MG63 (cell line): ENCODE measurements around the gene C19orf67. TPM values are rescaled to one million over a fixed set of nuclear protein-coding genes. Genes with fewer than 3 reads are reported as not detected.
A peak's percentile ranks its signal among the peaks of the same experiment; 100 is the strongest.

ENCODE experiments used
- DNase-seq: peaks from one replicate; pipeline ENCODE4 v3.0.0-alpha.2; 2020
- H3K27me3 ChIP-seq: fragments of 250-450 bp; sonication (Bioruptor Pico); 2 replicates; pipeline ENCODE4 v1.5.1; 2020; ENCODE audit warnings: mild to moderate bottlenecking, moderate library complexity
- H3K36me3 ChIP-seq: fragments of 250-450 bp; sonication (Bioruptor Pico); 2 replicates; pipeline ENCODE4 v1.5.1; 2020; ENCODE audit warnings: mild to moderate bottlenecking, moderate library complexity
- H3K4me3 ChIP-seq: fragments of 250-450 bp; sonication (Bioruptor Pico); 2 replicates; pipeline ENCODE4 v1.5.1; 2020; ENCODE audit warnings: mild to moderate bottlenecking, moderate library complexity
- H3K9me3 ChIP-seq: fragments of 250-450 bp; sonication (Bioruptor Pico); 2 replicates; pipeline ENCODE4 v1.5.1; 2020; ENCODE audit warnings: mild to moderate bottlenecking, moderate library complexity
- total RNA-seq: library from RNA; depleted of rRNA; stranded (reverse); fragments of >200 nt; shearing (Covaris generic); gene quantifications from 2 replicates; pipeline ENCODE4 v1.2.3, GENCODE V29; 2014; ENCODE audit warnings: low replicate concordance; rRNA removed

Gene C19orf67
- total RNA-seq, result not detected in 2 replicates

- H3K4me3 ChIP-seq, result no peak within 1 kb of the TSS
- peaks cover 24% of the 10 kb centered on the region for H3K36me3 ChIP-seq
- DNase-seq, result no peak
- H3K27me3 ChIP-seq, result no peaks in the 10 kb centered on the region
- H3K9me3 ChIP-seq, result no peaks in the 10 kb centered on the region
These were observed at the start of gene C19orf67 for GRCh38 chr19:14085309-14085995. C19orf67 (minus strand) TSS chr19:14085783; CDS start chr19:14085627, 156 bp downstream.

DNA sequence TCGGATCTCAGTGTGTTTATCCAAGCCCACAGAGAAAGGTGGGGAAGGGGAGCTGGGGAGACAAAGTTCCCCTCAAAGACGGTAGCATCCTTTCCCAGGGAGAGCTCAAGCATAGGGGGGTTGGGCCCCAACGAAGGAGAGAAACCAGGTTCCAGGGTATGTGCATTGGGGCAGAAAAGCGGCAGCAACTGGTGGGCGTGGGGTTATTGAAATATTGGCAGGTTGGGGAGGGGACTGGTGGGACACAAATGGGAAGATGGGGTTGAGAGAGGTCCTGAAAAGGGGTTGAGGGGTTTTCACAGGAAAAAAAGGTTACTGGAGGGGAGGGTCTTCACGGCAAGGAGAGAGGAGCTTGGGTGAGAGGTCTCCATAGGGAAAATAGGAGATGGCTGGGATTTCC, 49.8 kb upstream of the C19orf67 start:
- Histone ChIP-seq H3K27me3 (no peaks in the 10 kb centered on the region), H3K36me3 (peaks cover 17% of the 10 kb centered on the region), H3K4me3 (peak overlapping the region; percentile 91), H3K9me3 (no peaks in the 10 kb centered on the region)
- no peak for DNase-seq

- DNase-seq, result no peak
- Histone ChIP-seq H3K36me3 (peaks cover 43% of the 10 kb centered on the region), H3K27me3 (no peaks in the 10 kb centered on the region), H3K9me3 (no peaks in the 10 kb centered on the region), H3K4me3 (no peak overlapping the region)
These were observed 42.4 kb upstream of the C19orf67 start for GRCh38 chr19:14127929-14128509.

GRCh38 chr19:14127176-14127575, 41.6 kb upstream of the C19orf67 start:
- no peaks in the 10 kb centered on the region for H3K9me3 ChIP-seq
- peaks cover 41% of the 10 kb centered on the region for H3K36me3 ChIP-seq
- no peaks in the 10 kb centered on the region for H3K27me3 ChIP-seq
- DNase-seq, result no peak
- no peak overlapping the region for H3K4me3 ChIP-seq

GRCh38 chr19:14122924-14123323, 37.3 kb upstream of the C19orf67 start:
- Histone ChIP-seq H3K9me3 (no peaks in the 10 kb centered on the region), H3K27me3 (no peaks in the 10 kb centered on the region), H3K36me3 (peaks cover 32% of the 10 kb centered on the region), H3K4me3 (no peak overlapping the region)
- no peak for DNase-seq

DNA sequence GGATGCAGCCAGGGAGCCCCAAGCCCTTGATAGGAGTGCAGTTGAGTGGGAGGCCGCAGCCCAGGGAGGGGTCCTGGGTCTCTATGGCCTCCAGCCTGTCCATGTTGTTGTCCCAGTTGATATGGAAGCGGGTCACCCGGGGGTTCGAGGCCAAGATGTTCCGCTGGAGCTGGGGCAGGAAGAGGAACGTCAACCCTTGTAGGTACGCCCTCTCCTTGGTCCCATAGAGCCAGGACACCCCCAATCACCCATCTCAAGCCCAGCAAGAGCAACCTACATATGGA, 34.9 kb upstream of the C19orf67 start:
- no peak for DNase-seq
- Histone ChIP-seq H3K4me3 (no peak overlapping the region), H3K36me3 (peaks cover 19% of the 10 kb centered on the region), H3K9me3 (no peaks in the 10 kb centered on the region), H3K27me3 (no peaks in the 10 kb centered on the region)

- Histone ChIP-seq H3K27me3 (no peaks in the 10 kb centered on the region), H3K4me3 (no peak overlapping the region), H3K9me3 (no peaks in the 10 kb centered on the region), H3K36me3 (peaks cover 14% of the 10 kb centered on the region)
- DNase-seq, result no peak
These were observed 34.3 kb upstream of the C19orf67 start for GRCh38 chr19:14119644-14120496.

GRCh38 chr19:14119146-14119545, 33.6 kb upstream of the C19orf67 start:
- Histone ChIP-seq H3K4me3 (no peak overlapping the region), H3K36me3 (peaks cover 9% of the 10 kb centered on the region), H3K27me3 (no peaks in the 10 kb centered on the region), H3K9me3 (no peaks in the 10 kb centered on the region)
- no peak for DNase-seq

- DNase-seq, result peak; percentile 41
- H3K36me3 ChIP-seq, result peaks cover 6% of the 10 kb centered on the region
- H3K27me3 ChIP-seq, result no peaks in the 10 kb centered on the region
- H3K4me3 ChIP-seq, result peak overlapping the region; percentile 47
- no peaks in the 10 kb centered on the region for H3K9me3 ChIP-seq
These were observed 32.8 kb upstream of the C19orf67 start for GRCh38 chr19:14118165-14119051.

DNA sequence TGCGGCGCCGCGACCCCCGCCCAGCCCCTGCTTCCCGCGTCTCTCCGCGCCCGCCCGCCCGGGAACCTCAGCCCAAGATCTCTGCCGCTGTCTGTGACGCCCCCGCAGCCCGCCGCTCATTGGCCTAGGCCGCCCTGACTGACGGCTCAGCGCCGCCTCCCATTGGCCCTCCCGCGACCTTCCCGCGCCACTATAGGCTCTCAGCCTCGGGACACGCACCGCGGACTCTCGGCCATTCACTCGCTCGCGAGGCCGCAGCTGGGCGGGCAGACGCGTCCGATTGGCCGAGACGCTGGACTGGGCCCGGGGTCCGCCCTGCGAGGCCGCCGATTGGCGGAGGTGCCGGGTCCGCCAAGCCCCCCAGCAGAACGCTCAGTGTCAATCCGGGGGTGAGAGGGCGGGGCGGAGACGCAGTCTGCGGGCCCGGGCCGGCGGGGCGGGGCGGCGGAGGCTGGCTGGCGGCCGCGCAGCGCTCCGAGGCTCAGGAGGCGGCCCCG, 32.1 kb upstream of the C19orf67 start, which contains the start of gene PRKACA:
PRKACA (minus strand) TSS at position 95 of the 497 bp plus-strand sequence. CDS start 215 bp downstream, outside the sequence.
- DNase-seq, result peak; percentile 100
- Histone ChIP-seq H3K4me3 (peak within 1 kb of the TSS; percentile 77), H3K9me3 (no peaks in the 10 kb centered on the region), H3K36me3 (peaks cover 6% of the 10 kb centered on the region), H3K27me3 (no peaks in the 10 kb centered on the region)

GRCh38 chr19:14116918-14117578, 31.5 kb upstream of the C19orf67 start:
- H3K36me3 ChIP-seq, result peaks cover 6% of the 10 kb centered on the region
- no peaks in the 10 kb centered on the region for H3K9me3 ChIP-seq
- H3K4me3 ChIP-seq, result peak overlapping the region; percentile 77
- no peaks in the 10 kb centered on the region for H3K27me3 ChIP-seq
- no peak for DNase-seq

- Histone ChIP-seq H3K9me3 (no peaks in the 10 kb centered on the region), H3K27me3 (no peaks in the 10 kb centered on the region), H3K4me3 (peak overlapping the region; percentile 77), H3K36me3 (peaks cover 6% of the 10 kb centered on the region)
- DNase-seq, result no peak
These were observed 30.9 kb upstream of the C19orf67 start for GRCh38 chr19:14116525-14116917.

GRCh38 chr19:14115756-14116155, 30.2 kb upstream of the C19orf67 start:
- H3K4me3 ChIP-seq, result no peak overlapping the region; the same call in 1 of the 2 replicates
- no peak for DNase-seq
- peaks cover 6% of the 10 kb centered on the region for H3K36me3 ChIP-seq
- no peaks in the 10 kb centered on the region for H3K9me3 ChIP-seq
- H3K27me3 ChIP-seq, result no peaks in the 10 kb centered on the region

DNA sequence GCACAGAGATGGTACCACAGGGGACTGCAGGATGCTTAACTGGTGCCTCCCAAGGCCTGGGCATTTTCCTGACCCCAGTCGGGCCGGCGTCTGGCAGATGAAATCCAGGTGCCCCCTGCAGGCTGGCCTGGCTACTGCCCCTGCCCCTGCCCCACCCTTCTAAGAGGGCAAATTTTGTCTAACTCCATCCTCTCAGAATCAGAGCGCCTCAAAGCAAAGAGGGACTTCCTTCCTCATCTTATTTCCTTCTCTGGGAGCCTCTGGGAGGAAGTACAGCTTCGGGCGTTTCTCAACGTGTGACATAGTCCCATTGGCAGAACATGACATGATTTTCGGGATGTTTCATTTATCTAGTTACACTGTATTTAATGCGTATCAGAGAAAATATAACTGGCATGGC, 29.3 kb upstream of the C19orf67 start:
- Histone ChIP-seq H3K4me3 (no peak overlapping the region), H3K9me3 (no peaks in the 10 kb centered on the region), H3K27me3 (no peaks in the 10 kb centered on the region), H3K36me3 (peaks cover 4% of the 10 kb centered on the region)
- DNase-seq, result peak; percentile 49

- H3K27me3 ChIP-seq, result no peaks in the 10 kb centered on the region
- no peak for DNase-seq
- H3K36me3 ChIP-seq, result peaks cover under 1% of the 10 kb centered on the region
- no peaks in the 10 kb centered on the region for H3K9me3 ChIP-seq
- H3K4me3 ChIP-seq, result no peak overlapping the region
These were observed 28.9 kb upstream of the C19orf67 start for GRCh38 chr19:14114439-14114838.
